GM23338 (cell line): ENCODE results near the gene ERP44. TPM values are rescaled to one million over a fixed set of nuclear protein-coding genes. Genes with fewer than 3 reads are reported as not detected.

ENCODE experiments used
- CREB1 ChIP-seq: fragments of 250-450 bp; sonication (Bioruptor Pico); IDR thresholded peaks from 2 replicates; pipeline ENCODE4 v1.5.0; 2020; ENCODE audit warnings: low read depth, mild to moderate bottlenecking, moderate library complexity
- JUNB ChIP-seq: IDR thresholded peaks from one replicate; pipeline ENCODE4 v1.6.1; 2016; ENCODE audit warnings: antibody characterized with exemption; ENCODE audit not compliant: unreplicated experiment
- POLR2AphosphoS5 ChIP-seq: IDR thresholded peaks from 2 replicates; pipeline ENCODE4 v1.6.1; 2016; ENCODE audit warnings: antibody characterized with exemption, low read depth
- ZNF114 ChIP-seq: fragments of 250-450 bp; sonication (Bioruptor Pico); IDR thresholded peaks from 2 replicates; pipeline ENCODE4 v1.5.0; 2020; ENCODE audit warnings: mild to moderate bottlenecking, moderate library complexity
- polyA plus RNA-seq: library from polyadenylated mRNA; unstranded; fragments of >200 nt; fragmentation: Nextera tagmentation; extraction: Ambion mirVana; gene quantifications from 2 replicates; pipeline ENCODE4 v1.2.1, GENCODE V29; 2016
- total RNA-seq: library from RNA; depleted of rRNA; stranded (reverse); fragments of >200 nt; shearing (Covaris generic); gene quantifications from 2 replicates; pipeline ENCODE4 v1.2.3, GENCODE V29; 2014
- TF ChIP-seq, protein P1 (sequence below): fragments of 250-450 bp; sonication (Bioruptor Pico); IDR thresholded peaks from 2 replicates; pipeline ENCODE4 v1.5.0; 2020; ENCODE audit warnings: mild to moderate bottlenecking, moderate library complexity
- TF ChIP-seq, protein P2 (sequence below): IDR thresholded peaks from one replicate; pipeline ENCODE4 v1.6.1; 2018; ENCODE audit warnings: antibody characterized with exemption; ENCODE audit not compliant: unreplicated experiment
- TF ChIP-seq, protein P3 (sequence below): IDR thresholded peaks from 2 replicates; pipeline ENCODE4 v1.6.1; 2016; ENCODE audit warnings: antibody characterized with exemption

ERP44 gene
- total and polyA plus RNA-seq, 2 experiments from 2014 or later, result 13.0 to 24.1 TPM

DNA sequence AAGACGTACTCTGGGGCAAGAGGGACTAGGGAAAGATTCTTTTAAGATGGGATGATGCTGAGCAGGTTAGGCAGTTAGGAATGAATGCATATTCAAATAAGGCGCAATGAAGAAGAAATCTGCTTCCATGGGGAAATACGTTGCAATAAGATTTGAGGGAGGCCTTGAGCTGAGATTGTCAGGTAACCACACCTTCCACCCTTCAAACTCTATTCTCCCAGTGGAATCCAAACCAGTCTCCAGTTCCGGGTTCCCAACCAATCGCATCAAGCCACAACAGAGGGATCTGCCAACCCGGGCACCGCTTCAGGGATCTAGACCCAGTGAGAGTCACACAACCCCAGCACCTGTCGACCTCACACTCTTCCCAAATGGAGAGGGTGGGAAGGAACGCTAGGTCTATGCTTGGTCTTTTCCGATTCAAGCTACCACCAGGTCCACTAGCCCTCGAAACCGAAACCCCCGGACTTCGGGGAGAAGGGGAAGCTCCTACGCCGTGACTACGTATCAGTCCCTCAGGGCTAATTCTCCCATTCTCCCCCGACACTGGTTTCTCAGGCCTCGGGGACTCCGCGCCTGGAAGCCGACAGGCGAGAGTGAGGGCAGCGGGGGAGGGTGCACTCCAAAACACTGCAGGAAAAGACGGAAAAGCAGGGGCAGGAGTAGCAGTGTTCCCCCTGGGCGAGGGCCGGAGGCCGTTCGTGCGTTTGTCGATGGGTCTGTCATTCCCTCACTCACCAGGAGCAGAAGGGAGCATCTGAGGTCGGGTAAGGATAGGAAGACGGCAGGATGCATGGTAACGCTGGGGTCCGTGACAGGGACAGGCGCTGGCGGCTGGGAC is 534 bp downstream of the ERP44 start (continued):
- TF ChIP-seq, protein P1, sequence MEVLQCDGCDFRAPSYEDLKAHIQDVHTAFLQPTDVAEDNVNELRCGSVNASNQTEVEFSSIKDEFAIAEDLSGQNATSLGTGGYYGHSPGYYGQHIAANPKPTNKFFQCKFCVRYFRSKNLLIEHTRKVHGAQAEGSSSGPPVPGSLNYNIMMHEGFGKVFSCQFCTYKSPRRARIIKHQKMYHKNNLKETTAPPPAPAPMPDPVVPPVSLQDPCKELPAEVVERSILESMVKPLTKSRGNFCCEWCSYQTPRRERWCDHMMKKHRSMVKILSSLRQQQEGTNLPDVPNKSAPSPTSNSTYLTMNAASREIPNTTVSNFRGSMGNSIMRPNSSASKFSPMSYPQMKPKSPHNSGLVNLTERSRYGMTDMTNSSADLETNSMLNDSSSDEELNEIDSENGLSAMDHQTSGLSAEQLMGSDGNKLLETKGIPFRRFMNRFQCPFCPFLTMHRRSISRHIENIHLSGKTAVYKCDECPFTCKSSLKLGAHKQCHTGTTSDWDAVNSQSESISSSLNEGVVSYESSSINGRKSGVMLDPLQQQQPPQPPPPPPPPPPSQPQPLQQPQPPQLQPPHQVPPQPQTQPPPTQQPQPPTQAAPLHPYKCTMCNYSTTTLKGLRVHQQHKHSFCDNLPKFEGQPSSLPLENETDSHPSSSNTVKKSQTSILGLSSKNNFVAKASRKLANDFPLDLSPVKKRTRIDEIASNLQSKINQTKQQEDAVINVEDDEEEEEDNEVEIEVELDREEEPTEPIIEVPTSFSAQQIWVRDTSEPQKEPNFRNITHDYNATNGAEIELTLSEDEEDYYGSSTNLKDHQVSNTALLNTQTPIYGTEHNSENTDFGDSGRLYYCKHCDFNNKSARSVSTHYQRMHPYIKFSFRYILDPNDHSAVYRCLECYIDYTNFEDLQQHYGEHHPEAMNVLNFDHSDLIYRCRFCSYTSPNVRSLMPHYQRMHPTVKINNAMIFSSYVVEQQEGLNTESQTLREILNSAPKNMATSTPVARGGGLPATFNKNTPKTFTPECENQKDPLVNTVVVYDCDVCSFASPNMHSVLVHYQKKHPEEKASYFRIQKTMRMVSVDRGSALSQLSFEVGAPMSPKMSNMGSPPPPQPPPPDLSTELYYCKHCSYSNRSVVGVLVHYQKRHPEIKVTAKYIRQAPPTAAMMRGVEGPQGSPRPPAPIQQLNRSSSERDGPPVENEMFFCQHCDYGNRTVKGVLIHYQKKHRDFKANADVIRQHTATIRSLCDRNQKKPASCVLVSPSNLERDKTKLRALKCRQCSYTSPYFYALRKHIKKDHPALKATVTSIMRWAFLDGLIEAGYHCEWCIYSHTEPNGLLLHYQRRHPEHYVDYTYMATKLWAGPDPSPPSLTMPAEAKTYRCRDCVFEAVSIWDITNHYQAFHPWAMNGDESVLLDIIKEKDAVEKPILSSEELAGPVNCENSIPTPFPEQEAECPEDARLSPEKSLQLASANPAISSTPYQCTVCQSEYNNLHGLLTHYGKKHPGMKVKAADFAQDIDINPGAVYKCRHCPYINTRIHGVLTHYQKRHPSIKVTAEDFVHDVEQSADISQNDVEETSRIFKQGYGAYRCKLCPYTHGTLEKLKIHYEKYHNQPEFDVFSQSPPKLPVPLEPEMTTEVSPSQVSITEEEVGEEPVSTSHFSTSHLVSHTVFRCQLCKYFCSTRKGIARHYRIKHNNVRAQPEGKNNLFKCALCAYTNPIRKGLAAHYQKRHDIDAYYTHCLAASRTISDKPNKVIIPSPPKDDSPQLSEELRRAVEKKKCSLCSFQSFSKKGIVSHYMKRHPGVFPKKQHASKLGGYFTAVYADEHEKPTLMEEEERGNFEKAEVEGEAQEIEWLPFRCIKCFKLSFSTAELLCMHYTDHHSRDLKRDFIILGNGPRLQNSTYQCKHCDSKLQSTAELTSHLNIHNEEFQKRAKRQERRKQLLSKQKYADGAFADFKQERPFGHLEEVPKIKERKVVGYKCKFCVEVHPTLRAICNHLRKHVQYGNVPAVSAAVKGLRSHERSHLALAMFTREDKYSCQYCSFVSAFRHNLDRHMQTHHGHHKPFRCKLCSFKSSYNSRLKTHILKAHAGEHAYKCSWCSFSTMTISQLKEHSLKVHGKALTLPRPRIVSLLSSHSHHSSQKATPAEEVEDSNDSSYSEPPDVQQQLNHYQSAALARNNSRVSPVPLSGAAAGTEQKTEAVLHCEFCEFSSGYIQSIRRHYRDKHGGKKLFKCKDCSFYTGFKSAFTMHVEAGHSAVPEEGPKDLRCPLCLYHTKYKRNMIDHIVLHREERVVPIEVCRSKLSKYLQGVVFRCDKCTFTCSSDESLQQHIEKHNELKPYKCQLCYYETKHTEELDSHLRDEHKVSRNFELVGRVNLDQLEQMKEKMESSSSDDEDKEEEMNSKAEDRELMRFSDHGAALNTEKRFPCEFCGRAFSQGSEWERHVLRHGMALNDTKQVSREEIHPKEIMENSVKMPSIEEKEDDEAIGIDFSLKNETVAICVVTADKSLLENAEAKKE (CRISPR knock-in tag), result no peak
- TF ChIP-seq, protein P2, sequence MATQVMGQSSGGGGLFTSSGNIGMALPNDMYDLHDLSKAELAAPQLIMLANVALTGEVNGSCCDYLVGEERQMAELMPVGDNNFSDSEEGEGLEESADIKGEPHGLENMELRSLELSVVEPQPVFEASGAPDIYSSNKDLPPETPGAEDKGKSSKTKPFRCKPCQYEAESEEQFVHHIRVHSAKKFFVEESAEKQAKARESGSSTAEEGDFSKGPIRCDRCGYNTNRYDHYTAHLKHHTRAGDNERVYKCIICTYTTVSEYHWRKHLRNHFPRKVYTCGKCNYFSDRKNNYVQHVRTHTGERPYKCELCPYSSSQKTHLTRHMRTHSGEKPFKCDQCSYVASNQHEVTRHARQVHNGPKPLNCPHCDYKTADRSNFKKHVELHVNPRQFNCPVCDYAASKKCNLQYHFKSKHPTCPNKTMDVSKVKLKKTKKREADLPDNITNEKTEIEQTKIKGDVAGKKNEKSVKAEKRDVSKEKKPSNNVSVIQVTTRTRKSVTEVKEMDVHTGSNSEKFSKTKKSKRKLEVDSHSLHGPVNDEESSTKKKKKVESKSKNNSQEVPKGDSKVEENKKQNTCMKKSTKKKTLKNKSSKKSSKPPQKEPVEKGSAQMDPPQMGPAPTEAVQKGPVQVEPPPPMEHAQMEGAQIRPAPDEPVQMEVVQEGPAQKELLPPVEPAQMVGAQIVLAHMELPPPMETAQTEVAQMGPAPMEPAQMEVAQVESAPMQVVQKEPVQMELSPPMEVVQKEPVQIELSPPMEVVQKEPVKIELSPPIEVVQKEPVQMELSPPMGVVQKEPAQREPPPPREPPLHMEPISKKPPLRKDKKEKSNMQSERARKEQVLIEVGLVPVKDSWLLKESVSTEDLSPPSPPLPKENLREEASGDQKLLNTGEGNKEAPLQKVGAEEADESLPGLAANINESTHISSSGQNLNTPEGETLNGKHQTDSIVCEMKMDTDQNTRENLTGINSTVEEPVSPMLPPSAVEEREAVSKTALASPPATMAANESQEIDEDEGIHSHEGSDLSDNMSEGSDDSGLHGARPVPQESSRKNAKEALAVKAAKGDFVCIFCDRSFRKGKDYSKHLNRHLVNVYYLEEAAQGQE, result no peak
- no peak for TF ChIP-seq POLR2AphosphoS5
- TF ChIP-seq ZNF114, result no peak
- no peak for TF ChIP-seq JUNB
- TF ChIP-seq, protein P3, sequence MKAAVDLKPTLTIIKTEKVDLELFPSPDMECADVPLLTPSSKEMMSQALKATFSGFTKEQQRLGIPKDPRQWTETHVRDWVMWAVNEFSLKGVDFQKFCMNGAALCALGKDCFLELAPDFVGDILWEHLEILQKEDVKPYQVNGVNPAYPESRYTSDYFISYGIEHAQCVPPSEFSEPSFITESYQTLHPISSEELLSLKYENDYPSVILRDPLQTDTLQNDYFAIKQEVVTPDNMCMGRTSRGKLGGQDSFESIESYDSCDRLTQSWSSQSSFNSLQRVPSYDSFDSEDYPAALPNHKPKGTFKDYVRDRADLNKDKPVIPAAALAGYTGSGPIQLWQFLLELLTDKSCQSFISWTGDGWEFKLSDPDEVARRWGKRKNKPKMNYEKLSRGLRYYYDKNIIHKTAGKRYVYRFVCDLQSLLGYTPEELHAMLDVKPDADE, result no peak
- TF ChIP-seq CREB1 (CRISPR knock-in tag), result no peak
